Loucy (cell line): Measurements from ENCODE around the gene TXNRD1.

Experiments used
- H2AFZ ChIP-seq: fragments of 200-600 bp; sonication (generic); 2 replicates; pipeline ENCODE4 v1.6.0; 2016; ENCODE audit warnings: antibody characterized with exemption, mild to moderate bottlenecking, low read length, moderate library complexity
- H3F3A ChIP-seq: fragments of 200-600 bp; 2 replicates; pipeline ENCODE4 v1.6.0; 2016; ENCODE audit warnings: antibody characterized with exemption, low read depth, mild to moderate bottlenecking
- H3K27me3 ChIP-seq: fragments of 200-600 bp; sonication (generic); 2 replicates; pipeline ENCODE4 v1.6.1; 2014; ENCODE audit warnings: low read length, mild to moderate bottlenecking; ENCODE audit not compliant: insufficient read depth, poor library complexity, severe bottlenecking
- H3K36me3 ChIP-seq: fragments of 200-600 bp; sonication (generic); 2 replicates; pipeline ENCODE4 v1.6.1; 2016; ENCODE audit warnings: low read length; ENCODE audit not compliant: insufficient read depth
- H3K4me1 ChIP-seq: fragments of 200-600 bp; sonication (generic); 2 replicates; pipeline ENCODE4 v1.5.1; 2014; ENCODE audit warnings: low read length, mild to moderate bottlenecking; ENCODE audit not compliant: insufficient read depth, poor library complexity, severe bottlenecking
- H3K4me2 ChIP-seq: fragments of 200-600 bp; sonication (generic); 2 replicates; pipeline ENCODE4 v1.6.0; 2014; ENCODE audit warnings: antibody characterized with exemption, low read length, low read depth, mild to moderate bottlenecking; ENCODE audit not compliant: poor library complexity, severe bottlenecking
- H3K4me3 ChIP-seq: fragments of 200-600 bp; sonication (generic); 2 replicates; pipeline ENCODE4 v1.5.1; 2014; ENCODE audit warnings: low read length, mild to moderate bottlenecking, mixed read lengths; ENCODE audit not compliant: poor library complexity, severe bottlenecking
- H3K79me2 ChIP-seq: fragments of 200-600 bp; sonication (generic); 2 replicates; pipeline ENCODE4 v1.6.1; 2014; ENCODE audit warnings: low read length; ENCODE audit not compliant: insufficient read depth
- H3K9ac ChIP-seq: fragments of 200-600 bp; sonication (generic); 2 replicates; pipeline ENCODE4 v1.6.0; 2014; ENCODE audit warnings: mild to moderate bottlenecking, low read depth, low read length, moderate library complexity; ENCODE audit not compliant: poor library complexity, severe bottlenecking
- H3K9me2 ChIP-seq: fragments of 200-600 bp; sonication (generic); replicated peaks from 2 replicates; pipeline ENCODE4 v1.6.1; 2016; ENCODE audit warnings: low read depth, low read length, mixed read lengths
- H3K9me3 ChIP-seq: fragments of 200-600 bp; sonication (generic); 2 replicates; pipeline ENCODE4 v1.6.1; 2014; ENCODE audit warnings: mild to moderate bottlenecking, antibody characterized with exemption, low read length, low read depth; ENCODE audit not compliant: insufficient read depth
- H4K20me1 ChIP-seq: fragments of 200-600 bp; sonication (generic); 2 replicates; pipeline ENCODE4 v1.6.0; 2014; ENCODE audit warnings: antibody characterized with exemption, low read length, mild to moderate bottlenecking; ENCODE audit not compliant: insufficient read depth, poor library complexity, severe bottlenecking
- CTCF ChIP-seq: fragments of 200-600 bp; sonication (generic); conservative IDR thresholded peaks from 2 replicates; pipeline ENCODE4 v1.5.1; 2014; ENCODE audit warnings: mild to moderate bottlenecking, antibody characterized with exemption, low read length
- EZH2phosphoT487 ChIP-seq: fragments of 200-600 bp; IDR thresholded peaks from 2 replicates; pipeline ENCODE4 v1.6.1; 2018; ENCODE audit warnings: antibody characterized with exemption, mild to moderate bottlenecking, moderate library complexity, borderline replicate concordance

TXNRD1 gene

GRCh38 chr12:104312654-104313053 lies 97.1 kb downstream of the TXNRD1 start:
- Histone ChIP-seq H3K9me3 (no peaks in the 10 kb centered on the region), H3K36me3 (peaks cover 72% of the 10 kb centered on the region), H3K9ac (no peak overlapping the region), H2AFZ (no peak overlapping the region), H3F3A (no peaks in the 10 kb centered on the region), H3K9me2 (no peaks in the 10 kb centered on the region), H3K79me2 (peaks cover 28% of the 10 kb centered on the region), H3K4me2 (no peak overlapping the region), H3K4me1 (no peaks in the 10 kb centered on the region), H4K20me1 (peaks cover 22% of the 10 kb centered on the region), H3K4me3 (no peak overlapping the region), H3K27me3 (no peaks in the 10 kb centered on the region)
- no peak for TF ChIP-seq EZH2phosphoT487
- TF ChIP-seq CTCF: no peak

DNA sequence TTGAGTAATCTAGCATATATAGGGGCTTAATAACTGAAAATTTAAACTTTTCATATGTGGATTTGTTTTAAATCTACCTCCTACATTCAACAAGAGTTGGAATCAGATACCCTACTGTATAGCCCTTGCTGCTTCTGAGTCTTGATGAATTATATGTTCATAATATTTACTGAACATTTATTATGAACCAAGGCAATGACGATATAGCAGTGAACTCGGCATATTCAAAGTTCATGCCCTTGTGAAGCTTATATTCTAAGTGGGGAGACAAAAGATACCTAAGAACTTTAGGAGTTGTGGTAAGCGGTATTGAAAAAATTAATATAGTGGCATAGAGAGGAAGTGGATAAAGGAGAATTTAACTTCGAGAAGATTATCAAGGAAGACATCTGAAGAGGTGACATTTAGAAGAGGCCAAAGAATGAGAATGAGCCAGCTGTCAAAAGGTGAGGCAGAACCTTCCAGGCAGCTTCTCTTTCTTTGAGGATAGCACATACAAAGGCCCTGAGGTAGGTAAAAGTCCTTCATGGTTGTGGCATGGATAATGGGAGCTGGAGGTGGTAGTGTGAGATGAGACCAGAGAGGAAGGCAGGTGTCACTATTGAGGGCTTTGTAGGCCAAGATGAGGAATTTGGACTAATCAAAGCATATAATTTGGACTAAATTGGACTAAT lies 98.1 kb downstream of the TXNRD1 start:
- no peak overlapping the region for H3K4me3 ChIP-seq
- H3K9me3 ChIP-seq: no peaks in the 10 kb centered on the region
- TF ChIP-seq EZH2phosphoT487 (no peak), CTCF (no peak)
- peaks cover 82% of the 10 kb centered on the region for H3K36me3 ChIP-seq
- no peak overlapping the region for H2AFZ ChIP-seq
- H3K4me2 ChIP-seq: no peak overlapping the region
- H3K4me1 ChIP-seq: no peaks in the 10 kb centered on the region
- H4K20me1 ChIP-seq: peaks cover 17% of the 10 kb centered on the region
- peaks cover 23% of the 10 kb centered on the region for H3K79me2 ChIP-seq
- no peaks in the 10 kb centered on the region for H3F3A ChIP-seq
- no peaks in the 10 kb centered on the region for H3K27me3 ChIP-seq
- H3K9ac ChIP-seq: no peak overlapping the region
- H3K9me2 ChIP-seq: no peaks in the 10 kb centered on the region

GRCh38 chr12:104314242-104314614 lies 98.6 kb downstream of the TXNRD1 start:
- H3K9me3 ChIP-seq: no peaks in the 10 kb centered on the region
- H2AFZ ChIP-seq: no peak overlapping the region
- H4K20me1 ChIP-seq: peaks cover 17% of the 10 kb centered on the region
- no peak overlapping the region for H3K4me2 ChIP-seq
- H3K79me2 ChIP-seq: peaks cover 18% of the 10 kb centered on the region
- peaks cover 87% of the 10 kb centered on the region for H3K36me3 ChIP-seq
- H3K9ac ChIP-seq: no peak overlapping the region
- no peaks in the 10 kb centered on the region for H3F3A ChIP-seq
- H3K27me3 ChIP-seq: no peaks in the 10 kb centered on the region
- TF ChIP-seq CTCF (no peak), EZH2phosphoT487 (no peak)
- no peaks in the 10 kb centered on the region for H3K4me1 ChIP-seq
- H3K9me2 ChIP-seq: no peaks in the 10 kb centered on the region
- H3K4me3 ChIP-seq: no peak overlapping the region
